MM.1S (cell line): Measurements from ENCODE around the gene SPEM3.

Experiments
- CTCF ChIP-seq: fragments of 300-600 bp; sonication (generic); IDR thresholded peaks from 2 replicates; pipeline ENCODE4 v1.5.1; 2016; ENCODE audit warnings: antibody characterized with exemption, low read length, mixed read lengths
- EZH2phosphoT487 ChIP-seq: fragments of 300-600 bp; sonication (generic); IDR thresholded peaks from 2 replicates; pipeline ENCODE4 v1.6.1; 2018; ENCODE audit warnings: antibody characterized with exemption, low read length

GRCh38 chr17:7418472-7419152, 10.0 kb upstream of the SPEM3 start:
- no peak for TF ChIP-seq CTCF
- TF ChIP-seq EZH2phosphoT487: no peak
